ENCODE results near the gene LRRC8E. TPM values are rescaled to one million over a fixed set of nuclear protein-coding genes. Genes with fewer than 3 reads are reported as not detected.
A peak's percentile ranks its signal among the peaks of the same experiment; 100 is the strongest.
"Not testable (repeated sequence)": the region's sequence is repeated elsewhere in the genome, so short reads cannot be mapped to it uniquely, and the experiment has no call there.

Gene LRRC8E
- total RNA-seq, 2 donors from 2014 or later = 2.9 to 4.0 TPM

DNA sequence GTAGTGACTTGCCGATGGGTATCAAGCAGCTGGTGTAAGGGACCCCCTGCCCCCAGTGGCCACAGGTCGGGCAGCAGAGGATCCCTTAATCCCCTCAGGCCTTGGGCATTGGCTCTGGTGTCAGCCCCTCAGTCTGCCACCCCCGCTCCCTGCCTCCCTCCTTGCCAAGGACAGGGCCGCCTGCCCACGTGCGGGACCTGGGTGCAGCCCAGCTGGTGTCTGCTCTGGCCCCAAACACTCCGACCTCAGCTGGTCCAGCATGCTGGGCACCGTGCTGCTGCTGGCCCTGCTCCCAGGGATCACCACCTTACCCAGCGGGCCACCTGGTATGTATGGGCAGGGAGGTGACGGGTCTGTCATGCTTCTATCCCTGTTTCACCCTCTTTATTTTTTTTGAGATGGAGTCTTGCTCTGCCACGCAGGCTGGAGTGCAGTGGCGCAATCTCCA, 26.3 kb downstream of the LRRC8E start, which contains the start of gene TGFBR3L:
Gene TGFBR3L, plus strand, starts transcription at position 233 of the 448 bp plus-strand sequence.
- H3K36me3 ChIP-seq = peaks cover 8% of the 10 kb centered on the region
- H3K9me3 ChIP-seq = no peaks in the 10 kb centered on the region
- peaks cover 9% of the 10 kb centered on the region for H3K4me1 ChIP-seq
- no peak for DNase-seq
- no peak within 1 kb of the TSS for H3K4me3 ChIP-seq
- H3K9ac ChIP-seq (ENCODE audit: low read depth in 2 of 2, low read length in 2 of 2) = no peak within 1 kb of the TSS
- no peak within 1 kb of the TSS for H3K27ac ChIP-seq
- TF ChIP-seq, protein P1, sequence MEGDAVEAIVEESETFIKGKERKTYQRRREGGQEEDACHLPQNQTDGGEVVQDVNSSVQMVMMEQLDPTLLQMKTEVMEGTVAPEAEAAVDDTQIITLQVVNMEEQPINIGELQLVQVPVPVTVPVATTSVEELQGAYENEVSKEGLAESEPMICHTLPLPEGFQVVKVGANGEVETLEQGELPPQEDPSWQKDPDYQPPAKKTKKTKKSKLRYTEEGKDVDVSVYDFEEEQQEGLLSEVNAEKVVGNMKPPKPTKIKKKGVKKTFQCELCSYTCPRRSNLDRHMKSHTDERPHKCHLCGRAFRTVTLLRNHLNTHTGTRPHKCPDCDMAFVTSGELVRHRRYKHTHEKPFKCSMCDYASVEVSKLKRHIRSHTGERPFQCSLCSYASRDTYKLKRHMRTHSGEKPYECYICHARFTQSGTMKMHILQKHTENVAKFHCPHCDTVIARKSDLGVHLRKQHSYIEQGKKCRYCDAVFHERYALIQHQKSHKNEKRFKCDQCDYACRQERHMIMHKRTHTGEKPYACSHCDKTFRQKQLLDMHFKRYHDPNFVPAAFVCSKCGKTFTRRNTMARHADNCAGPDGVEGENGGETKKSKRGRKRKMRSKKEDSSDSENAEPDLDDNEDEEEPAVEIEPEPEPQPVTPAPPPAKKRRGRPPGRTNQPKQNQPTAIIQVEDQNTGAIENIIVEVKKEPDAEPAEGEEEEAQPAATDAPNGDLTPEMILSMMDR (IDR thresholded peaks at IDR 0.05) = no peak
- H3K27me3 ChIP-seq = peaks cover 41% of the 10 kb centered on the region
- intact Hi-C loops (cut with DNase I) = no loop called here

DNA sequence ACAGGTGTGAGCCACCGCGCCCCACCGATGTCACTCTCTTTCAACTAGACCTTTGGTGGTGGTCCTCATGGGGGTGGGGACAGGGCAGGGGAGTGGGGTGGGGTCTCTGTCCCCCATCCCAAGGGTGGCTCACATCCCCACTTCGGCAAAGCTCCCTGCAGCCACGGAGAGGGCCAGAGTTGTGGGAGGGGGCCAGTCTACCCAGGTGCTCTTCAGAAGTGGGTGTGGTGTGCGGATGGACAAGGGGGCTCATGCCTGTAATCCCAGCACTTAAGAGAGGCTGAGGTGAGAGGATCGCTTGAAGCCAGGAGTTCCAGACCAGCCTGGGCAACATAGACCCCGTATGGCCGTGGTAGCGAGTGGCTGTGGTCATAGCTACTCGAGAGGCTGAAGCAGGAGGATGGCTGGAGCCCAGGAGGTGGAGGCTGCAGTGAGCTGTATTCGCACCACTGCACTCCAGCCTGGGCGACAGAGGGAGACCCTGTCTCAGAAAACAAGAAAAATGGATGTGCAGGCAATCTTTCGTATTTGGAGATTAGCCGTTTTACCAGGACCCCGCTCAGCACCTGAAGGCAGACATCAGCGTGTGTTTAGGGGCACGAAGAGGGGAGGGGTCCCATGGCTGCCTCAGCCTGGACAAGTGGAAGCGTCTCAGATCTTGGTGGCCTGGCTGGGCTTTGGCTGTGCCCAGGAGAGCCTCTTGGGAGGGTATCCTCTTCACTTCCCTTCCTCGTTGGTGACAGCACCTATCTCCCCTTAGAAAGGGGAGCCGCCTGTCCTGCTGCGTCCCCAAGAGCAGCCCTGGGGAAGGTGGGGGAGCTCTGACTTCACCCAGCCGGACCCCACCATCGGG, 27.2 kb downstream of the LRRC8E start:
- intact Hi-C loops (cut with DNase I) = no loop called here
- H3K27me3 ChIP-seq = peaks cover 41% of the 10 kb centered on the region
- no peaks in the 10 kb centered on the region for H3K9me3 ChIP-seq
- peaks cover 2% of the 10 kb centered on the region for H3K36me3 ChIP-seq
- DNase-seq = no peak
- no peak overlapping the region for H3K27ac ChIP-seq
- no peak overlapping the region for H3K9ac ChIP-seq (ENCODE audit: low read depth in 2 of 2, low read length in 2 of 2)
- TF ChIP-seq, protein P1 (IDR thresholded peaks at IDR 0.05) = no peak
- H3K4me3 ChIP-seq = peak overlapping the region; percentile 30
- peaks cover 9% of the 10 kb centered on the region for H3K4me1 ChIP-seq

DNA sequence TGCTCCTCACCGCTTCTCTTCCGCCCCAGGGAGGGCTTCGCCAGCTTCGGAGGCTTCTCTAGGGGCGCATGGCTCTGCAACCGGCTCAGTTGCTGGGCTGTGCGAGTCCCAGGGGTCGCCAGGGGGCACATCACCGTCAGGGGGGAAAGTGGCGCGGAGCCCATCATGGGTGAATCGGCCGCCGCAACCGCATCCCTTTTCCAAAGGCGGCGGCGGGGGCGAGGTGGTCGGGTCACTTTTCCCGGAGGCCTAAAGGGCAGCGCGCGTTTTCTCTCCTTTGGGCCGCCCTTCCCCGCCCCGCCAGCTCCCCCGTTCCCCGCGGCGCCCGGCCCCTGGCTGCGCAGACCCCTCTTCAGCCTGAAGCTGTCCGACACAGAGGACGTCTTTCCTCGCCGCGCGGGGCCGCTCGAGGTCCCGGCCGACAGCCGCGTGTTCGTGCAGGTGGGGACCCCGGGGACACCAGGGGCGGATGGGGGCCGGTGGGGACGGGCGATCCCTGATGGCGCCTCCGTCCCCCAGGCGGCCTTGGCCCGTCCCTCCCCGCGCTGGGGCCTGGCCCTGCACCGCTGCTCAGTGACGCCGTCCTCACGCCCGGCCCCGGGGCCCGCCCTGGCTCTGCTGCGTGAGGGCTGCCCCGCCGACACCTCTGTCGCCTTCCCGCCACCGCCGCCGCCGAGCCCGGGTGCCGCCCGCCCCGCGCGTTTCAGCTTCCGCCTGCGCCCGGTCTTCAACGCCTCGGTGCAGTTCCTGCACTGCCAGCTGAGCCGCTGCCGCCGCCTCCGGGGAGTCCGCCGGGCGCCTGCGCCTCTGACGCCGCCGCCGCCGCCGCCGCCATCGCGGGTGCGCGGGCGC, 28.0 kb downstream of the LRRC8E start:
- no peak for DNase-seq
- intact Hi-C loops (cut with DNase I) = no loop called here
- Histone ChIP-seq H3K9me3 (no peaks in the 10 kb centered on the region), H3K36me3 (no peaks in the 10 kb centered on the region), H3K9ac (ENCODE audit: low read depth in 2 of 2, low read length in 2 of 2) (peak overlapping the region in 1 of 2 donors; percentile 3), H3K27ac (no peak overlapping the region), H3K4me1 (peaks cover 10% of the 10 kb centered on the region), H3K4me3 (peak overlapping the region; percentile 30), H3K27me3 (peaks cover 41% of the 10 kb centered on the region)
- TF ChIP-seq, protein P1 (IDR thresholded peaks at IDR 0.05) = no peak

DNA sequence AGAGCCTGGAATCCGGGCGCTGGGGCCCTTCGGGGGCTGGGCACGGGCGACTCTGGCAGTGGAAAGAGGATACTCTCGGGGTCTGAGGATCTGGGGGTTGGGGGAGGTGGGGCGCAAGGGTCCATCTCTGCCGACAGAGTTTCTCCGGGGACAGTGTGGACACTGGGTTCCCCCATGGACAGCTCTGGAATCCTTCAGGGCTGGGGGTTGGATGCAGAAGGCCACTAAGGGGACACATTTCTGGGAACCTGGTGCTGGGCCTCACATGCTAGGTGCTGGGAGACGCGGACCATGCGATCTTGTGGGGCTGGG, 28.6 kb downstream of the LRRC8E start:
- Histone ChIP-seq H3K27me3 (peaks cover 41% of the 10 kb centered on the region), H3K4me1 (peaks cover 14% of the 10 kb centered on the region), H3K36me3 (no peaks in the 10 kb centered on the region), H3K9me3 (no peaks in the 10 kb centered on the region), H3K4me3 (no peak overlapping the region), H3K9ac (ENCODE audit: low read depth in 2 of 2, low read length in 2 of 2) (peak overlapping the region; percentile 34 to 56), H3K27ac (no peak overlapping the region)
- intact Hi-C loops (cut with DNase I) = no loop called here
- no peak for DNase-seq
- TF ChIP-seq, protein P1 (IDR thresholded peaks at IDR 0.05) = no peak

DNA sequence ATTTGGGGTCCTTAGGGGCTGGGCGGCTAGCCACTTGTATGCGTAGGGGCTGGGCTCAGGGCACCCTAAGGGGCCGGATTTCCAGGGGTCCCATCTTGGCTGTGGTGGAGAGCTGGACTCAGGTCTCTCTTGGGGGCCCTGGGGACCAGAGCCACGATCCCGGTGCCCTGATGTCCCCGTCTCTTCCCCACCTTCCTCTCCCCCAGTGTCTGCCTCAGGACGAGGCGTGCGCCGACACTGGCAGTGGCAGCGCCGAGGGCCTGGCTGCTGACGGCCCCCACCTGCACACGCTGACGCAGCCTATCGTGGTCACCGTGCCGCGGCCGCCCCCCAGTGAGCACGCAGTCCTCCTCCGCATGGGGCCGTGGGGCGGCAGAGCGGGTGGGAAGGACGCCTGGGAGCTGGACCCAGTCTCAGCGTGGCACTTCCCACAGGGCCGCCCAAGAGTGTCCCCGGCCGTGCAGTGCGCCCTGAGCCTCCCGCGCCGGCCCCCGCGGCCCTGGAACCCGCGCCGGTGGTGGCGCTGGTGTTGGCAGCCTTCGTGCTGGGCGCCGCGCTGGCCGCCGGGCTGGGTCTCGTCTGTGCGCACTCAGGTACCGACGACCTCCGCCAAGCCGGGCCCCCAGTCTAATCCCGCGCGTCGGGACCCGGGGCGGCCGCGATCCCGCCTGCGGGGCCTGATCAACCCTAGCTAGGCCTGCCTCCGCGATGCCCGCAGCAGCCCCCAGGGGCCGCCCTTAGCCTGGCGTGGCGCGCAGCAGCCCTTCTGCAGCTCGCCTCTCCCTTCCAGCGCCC, 29.2 kb downstream of the LRRC8E start:
- DNase-seq = no peak
- peak overlapping the region; percentile 7 for H3K4me3 ChIP-seq
- H3K27me3 ChIP-seq = peaks cover 41% of the 10 kb centered on the region
- intact Hi-C loops (cut with DNase I) = no loop called here
- H3K9me3 ChIP-seq = no peaks in the 10 kb centered on the region
- H3K27ac ChIP-seq = no peak overlapping the region
- TF ChIP-seq, protein P1 (IDR thresholded peaks at IDR 0.05) = peak; percentile 32
- H3K4me1 ChIP-seq = peaks cover 14% of the 10 kb centered on the region
- H3K36me3 ChIP-seq = no peaks in the 10 kb centered on the region
- peak overlapping the region; percentile 34 to 56 for H3K9ac ChIP-seq (ENCODE audit: low read depth in 2 of 2, low read length in 2 of 2)

DNA sequence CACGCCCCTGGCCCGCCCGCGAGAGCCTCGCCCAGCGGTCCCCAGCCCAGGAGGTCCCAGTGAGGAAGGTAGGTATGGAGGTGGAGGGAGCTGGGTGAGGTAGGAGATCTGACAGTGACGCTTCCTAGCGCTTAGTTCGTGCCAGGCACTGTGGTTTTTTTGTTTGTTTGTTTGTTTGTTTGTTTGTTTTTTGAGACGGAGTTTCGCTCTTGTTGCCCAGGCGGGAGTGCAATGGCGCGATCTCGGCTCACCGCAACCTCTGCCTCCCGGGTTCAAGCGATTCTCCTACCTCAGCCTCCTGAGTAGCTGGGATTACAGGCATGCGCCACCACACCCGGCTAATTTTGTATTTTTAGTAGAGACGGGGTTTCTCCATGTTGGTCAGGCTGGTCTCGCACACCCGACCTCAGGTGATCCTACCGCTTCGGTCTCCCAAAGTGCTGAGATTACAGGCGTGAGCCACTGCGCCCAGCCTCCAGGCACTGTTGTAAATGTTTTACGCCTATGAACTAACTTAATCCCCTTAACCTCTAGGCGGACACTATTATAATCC, 29.8 kb downstream of the LRRC8E start:
- H3K36me3 ChIP-seq; intact Hi-C loops (cut with DNase I); H3K9me3 ChIP-seq; H3K27ac ChIP-seq; DNase-seq: not testable (repeated sequence)
- Histone ChIP-seq H3K4me1 (peaks cover 14% of the 10 kb centered on the region), H3K4me3 (peak overlapping the region; percentile 7), H3K27me3 (peaks cover 41% of the 10 kb centered on the region), H3K9ac (ENCODE audit: low read depth in 2 of 2, low read length in 2 of 2) (peak overlapping the region in 1 of 2 donors; percentile 56)
